ENCODE data around the gene MRPL49. TPM values are rescaled to one million over a fixed set of nuclear protein-coding genes. Genes with fewer than 3 reads are reported as not detected.

MRPL49 gene
- total and polyA plus RNA-seq, 2 experiments from 2014 or later: 46.8 to 57.6 TPM

- Histone ChIP-seq H4K20me1 (ENCODE audit: insufficient read depth, poor library complexity, severe bottlenecking) (peaks cover 4% of the 10 kb centered on the region), H3K9me2 (replicated peaks; ENCODE audit: insufficient read depth) (no peaks in the 10 kb centered on the region), H3K27me3 (no peaks in the 10 kb centered on the region), H2AFZ (no peak overlapping the region), H3K4me3 (no peak overlapping the region), H3K27ac (no peak overlapping the region), H3K9me3 (ENCODE audit: low read depth) (no peaks in the 10 kb centered on the region), H3K4me2 (peak overlapping the region; percentile 95), H3K79me2 (peaks cover 30% of the 10 kb centered on the region), H3K4me1 (ENCODE audit: insufficient read depth) (peaks cover 17% of the 10 kb centered on the region), H3K36me3 (replicated peaks; ENCODE audit: insufficient read depth, low read depth) (no peaks in the 10 kb centered on the region)
- 89% methylated on average over 10 of the region's 10 CpGs for WGBS (ENCODE audit: low lambda C conversion rate, missing lambda C conversion rate)
- DNase-seq (ENCODE audit: low spot score): no peak
- TF ChIP-seq, protein P1, sequence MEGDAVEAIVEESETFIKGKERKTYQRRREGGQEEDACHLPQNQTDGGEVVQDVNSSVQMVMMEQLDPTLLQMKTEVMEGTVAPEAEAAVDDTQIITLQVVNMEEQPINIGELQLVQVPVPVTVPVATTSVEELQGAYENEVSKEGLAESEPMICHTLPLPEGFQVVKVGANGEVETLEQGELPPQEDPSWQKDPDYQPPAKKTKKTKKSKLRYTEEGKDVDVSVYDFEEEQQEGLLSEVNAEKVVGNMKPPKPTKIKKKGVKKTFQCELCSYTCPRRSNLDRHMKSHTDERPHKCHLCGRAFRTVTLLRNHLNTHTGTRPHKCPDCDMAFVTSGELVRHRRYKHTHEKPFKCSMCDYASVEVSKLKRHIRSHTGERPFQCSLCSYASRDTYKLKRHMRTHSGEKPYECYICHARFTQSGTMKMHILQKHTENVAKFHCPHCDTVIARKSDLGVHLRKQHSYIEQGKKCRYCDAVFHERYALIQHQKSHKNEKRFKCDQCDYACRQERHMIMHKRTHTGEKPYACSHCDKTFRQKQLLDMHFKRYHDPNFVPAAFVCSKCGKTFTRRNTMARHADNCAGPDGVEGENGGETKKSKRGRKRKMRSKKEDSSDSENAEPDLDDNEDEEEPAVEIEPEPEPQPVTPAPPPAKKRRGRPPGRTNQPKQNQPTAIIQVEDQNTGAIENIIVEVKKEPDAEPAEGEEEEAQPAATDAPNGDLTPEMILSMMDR (IDR thresholded peaks at IDR 0.05; ENCODE audit: poor library complexity): no peak
- TF ChIP-seq EZH2phosphoT487 (IDR thresholded peaks at IDR 0.05; ENCODE audit: low read depth, severe bottlenecking, unreplicated experiment) (no peak), EZH2 (IDR thresholded peaks at IDR 0.05; ENCODE audit: borderline replicate concordance) (no peak)
Measured at GRCh38 chr11:65132238-65132987, 10.3 kb downstream of the MRPL49 start.

DNA sequence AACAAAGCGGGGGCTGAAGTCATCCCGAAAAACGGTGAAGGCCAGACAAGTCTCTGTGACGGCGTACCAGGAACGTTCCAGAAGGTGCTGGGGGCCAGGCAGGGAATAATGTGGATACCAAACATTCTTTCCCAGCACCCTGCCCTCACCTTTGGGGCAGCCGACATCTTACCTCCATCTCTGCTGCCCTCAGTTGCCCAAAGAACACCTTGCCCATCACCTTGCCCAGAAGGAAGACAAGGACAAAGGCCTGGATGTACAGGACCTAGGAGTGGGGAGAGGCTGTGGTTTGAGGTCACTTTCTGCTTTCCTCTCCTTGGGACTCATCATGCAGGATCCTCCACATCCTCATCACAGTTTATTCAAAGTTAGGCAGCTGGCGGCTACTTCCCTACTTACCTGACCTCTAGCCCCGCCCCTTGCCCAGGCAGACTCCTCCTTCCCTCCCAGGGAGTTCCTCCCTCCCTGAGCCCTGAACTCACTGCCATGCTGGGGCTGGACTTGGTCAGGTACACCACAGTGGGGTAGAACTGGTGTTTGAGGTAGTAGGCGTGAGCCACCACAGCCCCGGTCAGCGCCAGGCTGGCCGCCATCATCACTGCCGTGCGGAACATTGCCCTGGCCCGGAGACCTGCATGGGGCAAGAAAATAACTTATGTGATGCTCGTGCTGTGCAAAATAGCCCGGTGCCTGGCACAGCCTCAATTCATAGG, 11.0 kb downstream of the MRPL49 start:
- TF ChIP-seq EZH2 (IDR thresholded peaks at IDR 0.05; ENCODE audit: borderline replicate concordance) (no peak), EZH2phosphoT487 (IDR thresholded peaks at IDR 0.05; ENCODE audit: low read depth, severe bottlenecking, unreplicated experiment) (no peak)
- TF ChIP-seq, protein P1 (IDR thresholded peaks at IDR 0.05; ENCODE audit: poor library complexity): no peak
- Histone ChIP-seq H4K20me1 (ENCODE audit: insufficient read depth, poor library complexity, severe bottlenecking) (peaks cover 4% of the 10 kb centered on the region), H3K79me2 (peaks cover 30% of the 10 kb centered on the region), H2AFZ (no peak overlapping the region), H3K4me1 (ENCODE audit: insufficient read depth) (peaks cover 17% of the 10 kb centered on the region), H3K4me2 (peak overlapping the region; percentile 95), H3K27ac (peak overlapping the region; percentile 98), H3K9me2 (replicated peaks; ENCODE audit: insufficient read depth) (no peaks in the 10 kb centered on the region), H3K9me3 (ENCODE audit: low read depth) (no peaks in the 10 kb centered on the region), H3K36me3 (replicated peaks; ENCODE audit: insufficient read depth, low read depth) (no peaks in the 10 kb centered on the region), H3K4me3 (peak overlapping the region; percentile 29), H3K27me3 (no peaks in the 10 kb centered on the region)
- peak; percentile 85 for DNase-seq (ENCODE audit: low spot score)
- WGBS (ENCODE audit: low lambda C conversion rate, missing lambda C conversion rate): 53% methylated on average over 18 of the region's 18 CpGs

DNA sequence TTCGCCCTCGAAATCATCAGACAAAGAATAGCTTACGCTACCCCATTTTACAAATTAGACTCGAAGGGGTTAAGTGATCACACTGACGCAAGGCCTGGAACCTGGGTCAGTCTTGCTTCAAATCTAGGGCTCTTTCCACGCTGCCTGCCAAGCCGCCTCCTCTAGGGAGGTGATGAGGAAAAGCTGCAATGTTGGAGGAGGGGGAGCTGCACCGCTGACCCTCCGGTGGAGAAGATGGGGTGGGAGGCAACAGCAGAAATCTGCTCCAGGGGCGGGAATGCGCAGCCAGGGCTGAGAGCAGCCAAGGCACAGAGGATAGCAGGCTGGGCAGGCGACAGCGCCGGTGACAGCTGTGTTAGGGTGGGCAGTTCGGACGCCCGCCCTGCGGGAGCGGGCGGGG, 11.6 kb downstream of the MRPL49 start:
- Histone ChIP-seq H3K9me3 (ENCODE audit: low read depth) (no peaks in the 10 kb centered on the region), H3K4me1 (ENCODE audit: insufficient read depth) (peaks cover 17% of the 10 kb centered on the region), H4K20me1 (ENCODE audit: insufficient read depth, poor library complexity, severe bottlenecking) (peaks cover 4% of the 10 kb centered on the region), H3K9me2 (replicated peaks; ENCODE audit: insufficient read depth) (no peaks in the 10 kb centered on the region), H3K79me2 (peaks cover 30% of the 10 kb centered on the region), H3K4me3 (peak overlapping the region; percentile 29), H2AFZ (no peak overlapping the region), H3K27me3 (no peaks in the 10 kb centered on the region), H3K27ac (peak overlapping the region; percentile 98), H3K36me3 (replicated peaks; ENCODE audit: insufficient read depth, low read depth) (no peaks in the 10 kb centered on the region), H3K4me2 (peak overlapping the region; percentile 95)
- WGBS (ENCODE audit: low lambda C conversion rate, missing lambda C conversion rate): 3% methylated on average over 20 of the region's 20 CpGs
- TF ChIP-seq EZH2 (IDR thresholded peaks at IDR 0.05; ENCODE audit: borderline replicate concordance) (no peak), EZH2phosphoT487 (IDR thresholded peaks at IDR 0.05; ENCODE audit: low read depth, severe bottlenecking, unreplicated experiment) (no peak)
- TF ChIP-seq, protein P1 (IDR thresholded peaks at IDR 0.05; ENCODE audit: poor library complexity): no peak
- no peak for DNase-seq (ENCODE audit: low spot score)
